MCF 10A (cell line): ENCODE data around the gene MED19. TPM values are rescaled to one million over a fixed set of nuclear protein-coding genes. Genes with fewer than 3 reads are reported as not detected.

ENCODE experiments used
- BruUV-seq: library from RNA; stranded (reverse); fragments of 400-500 nt; replicated peaks from 2 replicates; lab custom pipeline; 2021; lab: Mats Ljungman, UMichigan
- CTCF ChIA-PET: fragments of 300-600 bp; sonication (Branson Sonifier 250); formaldehyde crosslinking; extraction: SDS; loops from one replicate; lab custom pipeline; 2021; ENCODE audit warnings: antibody characterized with exemption, inconsistent platforms; lab: Yijun Ruan, JAX
- POLR2A ChIA-PET: fragments of 300-600, 350-650 bp; sonication (Branson Sonifier 250); formaldehyde crosslinking; extraction: SDS; loops from one replicate; lab custom pipeline; 2020; ENCODE audit warnings: antibody characterized with exemption, inconsistent platforms; lab: Yijun Ruan, JAX
- DNase-seq: peaks from one replicate; pipeline ENCODE4 v3.0.0-alpha.2; 2018; ENCODE audit not compliant: unreplicated experiment
- H3K27ac Mint-ChIP-seq: one replicate; pipeline ENCODE4 v1.8.0; 2022; ENCODE audit warnings: mild to moderate bottlenecking, low read depth, mixed read lengths; ENCODE audit not compliant: unreplicated experiment
- H3K27me3 Mint-ChIP-seq: one replicate; pipeline ENCODE4 v1.8.0; 2022; ENCODE audit warnings: mixed read lengths; ENCODE audit not compliant: insufficient read depth, unreplicated experiment
- H3K36me3 Mint-ChIP-seq: one replicate; pipeline ENCODE4 v1.8.0; 2022; ENCODE audit warnings: mild to moderate bottlenecking, moderate library complexity, mixed read lengths; ENCODE audit not compliant: insufficient read depth, unreplicated experiment
- H3K4me1 Mint-ChIP-seq: one replicate; pipeline ENCODE4 v1.8.0; 2022; ENCODE audit warnings: mixed read lengths; ENCODE audit not compliant: insufficient read depth, unreplicated experiment
- H3K4me3 Mint-ChIP-seq: one replicate; pipeline ENCODE4 v1.8.0; 2022; ENCODE audit warnings: mild to moderate bottlenecking, moderate library complexity, mixed read lengths; ENCODE audit not compliant: unreplicated experiment
- H3K9me3 Mint-ChIP-seq: one replicate; pipeline ENCODE4 v1.8.0; 2022; ENCODE audit warnings: mixed read lengths; ENCODE audit not compliant: unreplicated experiment
- CTCF ChIP-seq: fragments of 200-600 bp; IDR thresholded peaks from one replicate; pipeline ENCODE4 v1.8.0; 2022; ENCODE audit warnings: antibody characterized with exemption, mild to moderate bottlenecking; ENCODE audit not compliant: unreplicated experiment
- intact Hi-C: fragments of 100-400 bp; cut with micrococcal nuclease; formaldehyde crosslinking; loops from 2 replicates; pipeline ENCODE4 v1.14.1; 2022
- total RNA-seq: library from RNA; stranded (reverse); gene quantifications from 2 replicates; pipeline ENCODE4 v1.2.3, GENCODE V29; 2022

Gene MED19
- total RNA-seq, 1 experiment from 2014 or later = 32.3 TPM

- no TSS peak for BruUV-seq
- Mint-ChIP-seq H3K4me3 (no peak overlapping the region), H3K27me3 (no peaks in the 10 kb centered on the region), H3K27ac (no peak overlapping the region), H3K36me3 (peaks cover 62% of the 10 kb centered on the region), H3K4me1 (peaks cover 13% of the 10 kb centered on the region), H3K9me3 (no peaks in the 10 kb centered on the region)
- POLR2A ChIA-PET = interaction anchor here (0.6 to 0.8 kb wide), 2 partner anchors 93 to 240 kb away, joined by 3 read pairs; no protein-coding TSS in a partner anchor
- CTCF ChIA-PET = interaction anchor here (0.5 to 1.8 kb wide), 6 partner anchors 18 to 232 kb away, joined by 3 to 6 read pairs (median 4); partner anchors contain the start of genes MED19, TMX2 and UBE2L6
- DNase-seq = no peak
- intact Hi-C loops = no loop called here
- TF ChIP-seq CTCF = no peak
Measured at GRCh38 chr11:57662893-57663292, 49.1 kb downstream of the MED19 start.

GRCh38 chr11:57659669-57660068 is 52.3 kb downstream of the MED19 start:
- no peaks in the 10 kb centered on the region for H3K27me3 Mint-ChIP-seq
- intact Hi-C loops = no loop called here
- no peak overlapping the region for H3K27ac Mint-ChIP-seq
- ChIA-PET POLR2A (no interaction called here), CTCF (interaction anchor here (0.6 to 1.3 kb wide), 4 partner anchors 72 to 366 kb away, joined by 3 to 5 read pairs (median 3); partner anchors contain the start of gene UBE2L6)
- TF ChIP-seq CTCF = no peak
- TSS peak; percentile 14 for BruUV-seq
- H3K9me3 Mint-ChIP-seq = no peaks in the 10 kb centered on the region
- DNase-seq = no peak
- H3K4me1 Mint-ChIP-seq = peaks cover 17% of the 10 kb centered on the region
- peaks cover 63% of the 10 kb centered on the region for H3K36me3 Mint-ChIP-seq
- no peak overlapping the region for H3K4me3 Mint-ChIP-seq

- H3K4me1 Mint-ChIP-seq = peaks cover 15% of the 10 kb centered on the region
- TSS peak; percentile 75 for BruUV-seq
- peak overlapping the region; percentile 97 for H3K27ac Mint-ChIP-seq
- H3K4me3 Mint-ChIP-seq = peak overlapping the region; percentile 100
- POLR2A ChIA-PET = interaction anchor here (0.6 to 3.2 kb wide), 6 partner anchors 8 to 127 kb away, joined by 3 to 36 read pairs (median 8); partner anchors contain the start of genes MED19, TIMM10, TMX2 and UBE2L6
- no peaks in the 10 kb centered on the region for H3K27me3 Mint-ChIP-seq
- CTCF ChIA-PET = interaction anchor here (0.6 to 1.8 kb wide), 5 partner anchors 14 to 227 kb away, joined by 3 to 5 read pairs (median 4); no protein-coding TSS in a partner anchor
- peaks cover 55% of the 10 kb centered on the region for H3K36me3 Mint-ChIP-seq
- no peaks in the 10 kb centered on the region for H3K9me3 Mint-ChIP-seq
- TF ChIP-seq CTCF = no peak
- intact Hi-C loops = no loop called here
- no peak for DNase-seq
Measured at GRCh38 chr11:57658023-57658361, 54.0 kb downstream of the MED19 start.

- DNase-seq = peak; percentile 99
- Mint-ChIP-seq H3K27me3 (no peaks in the 10 kb centered on the region), H3K9me3 (no peaks in the 10 kb centered on the region), H3K4me1 (peaks cover 13% of the 10 kb centered on the region), H3K27ac (peak within 1 kb of the TSS; percentile 97), H3K4me3 (peak within 1 kb of the TSS; percentile 100), H3K36me3 (peaks cover 49% of the 10 kb centered on the region)
- BruUV-seq = no TSS peak
- TF ChIP-seq CTCF = no peak
- ChIA-PET CTCF (interaction anchor here (0.6 to 1.8 kb wide), 9 partner anchors 9 to 309 kb away, joined by 3 to 6 read pairs (median 4); partner anchors contain the start of gene UBE2L6), POLR2A (interaction anchor here (0.7 to 3.2 kb wide), 9 partner anchors 9 to 323 kb away, joined by 3 to 36 read pairs (median 6); partner anchors contain the start of genes MED19, TIMM10, TMX2 and UBE2L6)
- intact Hi-C loops = loop anchor here (1.0 kb wide), 1 partner anchor 10 kb away; no protein-coding TSS in a partner anchor
Measured at GRCh38 chr11:57657194-57658022, 54.6 kb downstream of the MED19 start, which contains the start of gene CLP1. Gene CLP1 (plus strand): TSS chr11:57657762. CDS start chr11:57659477, 1,715 bp downstream.
